22Rv1 (cell line): Measurements from ENCODE around the gene TRDN.

Experiments
- ZFX ChIP-seq: fragments of 450-650 bp; IDR thresholded peaks from 2 replicates; pipeline ENCODE4 v1.6.1; 2017; ENCODE audit warnings: antibody characterized with exemption, borderline replicate concordance
- TF ChIP-seq, protein P1 (sequence below): fragments of 450-650 bp; IDR thresholded peaks from 2 replicates; pipeline ENCODE4 v1.5.1; 2017; ENCODE audit warnings: mild to moderate bottlenecking

DNA sequence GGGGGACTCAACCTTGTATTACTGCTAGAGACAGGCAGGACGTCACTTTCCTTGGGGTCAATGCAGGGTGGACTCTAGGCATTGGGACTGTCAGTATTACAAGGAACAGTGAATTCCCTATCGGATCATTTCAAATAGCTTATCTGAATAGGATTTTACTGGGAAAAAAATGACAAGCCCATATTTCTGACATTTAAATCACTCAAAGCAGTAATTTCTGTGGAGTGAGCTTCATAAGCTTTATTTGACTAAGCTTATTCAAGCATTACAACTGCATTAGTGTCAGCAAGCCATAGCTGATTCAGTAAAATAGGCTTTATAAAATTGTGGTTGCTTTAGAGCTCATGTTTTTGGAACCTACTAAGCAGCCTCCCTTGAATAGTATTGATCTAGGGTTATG, 44.3 kb downstream of the TRDN start:
- TF ChIP-seq, protein P1, sequence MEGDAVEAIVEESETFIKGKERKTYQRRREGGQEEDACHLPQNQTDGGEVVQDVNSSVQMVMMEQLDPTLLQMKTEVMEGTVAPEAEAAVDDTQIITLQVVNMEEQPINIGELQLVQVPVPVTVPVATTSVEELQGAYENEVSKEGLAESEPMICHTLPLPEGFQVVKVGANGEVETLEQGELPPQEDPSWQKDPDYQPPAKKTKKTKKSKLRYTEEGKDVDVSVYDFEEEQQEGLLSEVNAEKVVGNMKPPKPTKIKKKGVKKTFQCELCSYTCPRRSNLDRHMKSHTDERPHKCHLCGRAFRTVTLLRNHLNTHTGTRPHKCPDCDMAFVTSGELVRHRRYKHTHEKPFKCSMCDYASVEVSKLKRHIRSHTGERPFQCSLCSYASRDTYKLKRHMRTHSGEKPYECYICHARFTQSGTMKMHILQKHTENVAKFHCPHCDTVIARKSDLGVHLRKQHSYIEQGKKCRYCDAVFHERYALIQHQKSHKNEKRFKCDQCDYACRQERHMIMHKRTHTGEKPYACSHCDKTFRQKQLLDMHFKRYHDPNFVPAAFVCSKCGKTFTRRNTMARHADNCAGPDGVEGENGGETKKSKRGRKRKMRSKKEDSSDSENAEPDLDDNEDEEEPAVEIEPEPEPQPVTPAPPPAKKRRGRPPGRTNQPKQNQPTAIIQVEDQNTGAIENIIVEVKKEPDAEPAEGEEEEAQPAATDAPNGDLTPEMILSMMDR: no peak
- TF ChIP-seq ZFX: no peak
